Right lobe of liver (tissue), 4 donors: ENCODE data around the gene GPR180.
A peak's percentile ranks its signal among the peaks of the same experiment; 100 is the strongest.

Source experiments
- POLR2A ChIP-seq: fragments of 450-650 bp; IDR thresholded peaks from one replicate; pipeline ENCODE4 v1.6.1; 2017; ENCODE audit warnings: antibody characterized with exemption, mild to moderate bottlenecking
- TF ChIP-seq, protein P1 (sequence below), 4 donors: fragments of 200-600 bp in 3 of 4; fragments of 450-650 bp in 1 of 4; IDR thresholded peaks; one replicate each; pipeline versions ENCODE4 v1.5.1 to v1.8.0; 2016 to 2022; ENCODE audit warnings: antibody characterized with exemption in 4 of 4, mild to moderate bottlenecking in 2 of 4
- donor health status: DM: no; HTN: no; CAD: no.
- donor health status: DM: no; HTN: no; CAD: no.
- donor health status: DM: no; HTN: yes; CAD: no.

DNA sequence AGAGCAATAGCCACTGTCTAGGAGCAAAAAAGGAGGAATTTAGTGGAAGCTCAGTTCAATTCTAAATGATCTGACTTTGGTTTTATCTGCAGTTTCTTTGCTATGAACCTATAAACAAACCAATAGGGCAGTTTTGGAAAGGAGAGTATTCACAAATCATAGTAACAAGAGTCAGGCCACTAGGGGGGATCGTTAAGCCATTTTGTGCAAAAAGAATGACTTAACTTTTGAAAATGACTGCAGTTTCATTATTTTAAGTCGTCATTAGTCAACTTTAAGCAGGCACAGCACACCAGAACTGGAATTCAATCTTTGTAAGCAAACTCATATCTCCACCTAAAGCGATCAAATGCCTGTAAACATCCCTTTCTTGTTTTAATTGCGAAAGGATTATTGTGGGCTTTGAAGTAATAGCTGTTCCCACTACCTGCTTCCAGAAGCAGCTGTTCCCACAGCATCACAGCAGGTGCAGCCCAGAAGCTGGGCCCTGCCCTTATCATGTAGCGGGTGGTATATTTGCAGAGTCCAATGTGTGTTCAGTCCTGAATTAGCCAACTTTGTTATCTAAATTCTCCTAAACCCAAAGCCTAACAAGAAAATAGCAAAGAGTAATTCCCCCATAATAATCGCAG lies 59.2 kb downstream of the GPR180 start:
- TF ChIP-seq, protein P1, sequence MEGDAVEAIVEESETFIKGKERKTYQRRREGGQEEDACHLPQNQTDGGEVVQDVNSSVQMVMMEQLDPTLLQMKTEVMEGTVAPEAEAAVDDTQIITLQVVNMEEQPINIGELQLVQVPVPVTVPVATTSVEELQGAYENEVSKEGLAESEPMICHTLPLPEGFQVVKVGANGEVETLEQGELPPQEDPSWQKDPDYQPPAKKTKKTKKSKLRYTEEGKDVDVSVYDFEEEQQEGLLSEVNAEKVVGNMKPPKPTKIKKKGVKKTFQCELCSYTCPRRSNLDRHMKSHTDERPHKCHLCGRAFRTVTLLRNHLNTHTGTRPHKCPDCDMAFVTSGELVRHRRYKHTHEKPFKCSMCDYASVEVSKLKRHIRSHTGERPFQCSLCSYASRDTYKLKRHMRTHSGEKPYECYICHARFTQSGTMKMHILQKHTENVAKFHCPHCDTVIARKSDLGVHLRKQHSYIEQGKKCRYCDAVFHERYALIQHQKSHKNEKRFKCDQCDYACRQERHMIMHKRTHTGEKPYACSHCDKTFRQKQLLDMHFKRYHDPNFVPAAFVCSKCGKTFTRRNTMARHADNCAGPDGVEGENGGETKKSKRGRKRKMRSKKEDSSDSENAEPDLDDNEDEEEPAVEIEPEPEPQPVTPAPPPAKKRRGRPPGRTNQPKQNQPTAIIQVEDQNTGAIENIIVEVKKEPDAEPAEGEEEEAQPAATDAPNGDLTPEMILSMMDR (IDR thresholded peaks at IDR 0.05) = peak in 2 of 4 donors; percentile 12 to 14
- TF ChIP-seq POLR2A = no peak
